Glutamatergic neuron (in vitro differentiated cells): ENCODE measurements around the gene MIEF1. TPM values are rescaled to one million over a fixed set of nuclear protein-coding genes. Genes with fewer than 3 reads are reported as not detected.

Experiments used
- DNase-seq: peaks from one replicate; pipeline ENCODE4 v3.0.0; 2022
- H3K27ac Mint-ChIP-seq: one replicate; pipeline ENCODE4 v1.8.0; 2020; ENCODE audit warnings: mild to moderate bottlenecking, mixed read lengths, inconsistent platforms; ENCODE audit not compliant: unreplicated experiment
- H3K27me3 Mint-ChIP-seq: one replicate; pipeline ENCODE4 v1.8.0; 2020; ENCODE audit warnings: mild to moderate bottlenecking, moderate library complexity, mixed read lengths, inconsistent platforms; ENCODE audit not compliant: unreplicated experiment
- H3K36me3 Mint-ChIP-seq: one replicate; pipeline ENCODE4 v1.8.0; 2020; ENCODE audit warnings: mild to moderate bottlenecking, mixed read lengths, inconsistent platforms; ENCODE audit not compliant: unreplicated experiment
- H3K4me1 Mint-ChIP-seq: one replicate; pipeline ENCODE4 v1.8.0; 2020; ENCODE audit warnings: mild to moderate bottlenecking, low read depth, mixed read lengths, inconsistent platforms; ENCODE audit not compliant: unreplicated experiment
- H3K4me3 Mint-ChIP-seq: one replicate; pipeline ENCODE4 v1.8.0; 2020; ENCODE audit warnings: mild to moderate bottlenecking, mixed read lengths, inconsistent platforms; ENCODE audit not compliant: unreplicated experiment
- H3K9me3 Mint-ChIP-seq: one replicate; pipeline ENCODE4 v1.8.0; 2020; ENCODE audit warnings: mild to moderate bottlenecking, moderate library complexity, mixed read lengths, inconsistent platforms; ENCODE audit not compliant: unreplicated experiment
- CTCF ChIP-seq: fragments of 200-600 bp; sonication (generic); IDR thresholded peaks from one replicate; pipeline ENCODE4 v1.5.0; 2021; ENCODE audit not compliant: partially characterized antibody, unreplicated experiment
- total RNA-seq: library from RNA; stranded (reverse); fragmentation: NEBNext Ultra II Directional; extraction: Animal tissue kit (Norgen Biotek cat#: 25700); gene quantifications from one replicate; pipeline ENCODE4 v1.2.1, GENCODE V29; 2021; ENCODE audit not compliant: unreplicated experiment

MIEF1 gene
- total RNA-seq, 1 donor from 2014 or later, result 40.0 TPM

GRCh38 chr22:39510529-39511149, 8.5 kb downstream of the MIEF1 start:
- Mint-ChIP-seq H3K4me1 (peaks cover 4% of the 10 kb centered on the region), H3K36me3 (peaks cover 11% of the 10 kb centered on the region)

GRCh38 chr22:39511226-39511625, 9.1 kb downstream of the MIEF1 start:
- H3K4me1 Mint-ChIP-seq, result peaks cover 4% of the 10 kb centered on the region
- DNase-seq, result no peak
- peaks cover 6% of the 10 kb centered on the region for H3K27me3 Mint-ChIP-seq
- no peaks in the 10 kb centered on the region for H3K9me3 Mint-ChIP-seq
- no peak overlapping the region for H3K4me3 Mint-ChIP-seq
- no peak for TF ChIP-seq CTCF
- peaks cover 11% of the 10 kb centered on the region for H3K36me3 Mint-ChIP-seq
- H3K27ac Mint-ChIP-seq, result no peak overlapping the region

More at GRCh38 chr22:39510529-39511149, 8.5 kb downstream of the MIEF1 start:
- no peak for TF ChIP-seq CTCF
- H3K27me3 Mint-ChIP-seq, result peaks cover 7% of the 10 kb centered on the region
- H3K27ac Mint-ChIP-seq, result no peak overlapping the region
- no peaks in the 10 kb centered on the region for H3K9me3 Mint-ChIP-seq
- no peak overlapping the region for H3K4me3 Mint-ChIP-seq
- DNase-seq, result no peak

GRCh38 chr22:39512026-39512425, 9.9 kb downstream of the MIEF1 start:
- H3K27ac Mint-ChIP-seq, result no peak overlapping the region
- H3K36me3 Mint-ChIP-seq, result peaks cover 5% of the 10 kb centered on the region
- DNase-seq, result no peak
- TF ChIP-seq CTCF, result no peak
- peaks cover 4% of the 10 kb centered on the region for H3K4me1 Mint-ChIP-seq
- no peak overlapping the region for H3K4me3 Mint-ChIP-seq
- peaks cover 6% of the 10 kb centered on the region for H3K27me3 Mint-ChIP-seq
- H3K9me3 Mint-ChIP-seq, result no peaks in the 10 kb centered on the region

- peaks cover 6% of the 10 kb centered on the region for H3K4me1 Mint-ChIP-seq
- no peak for DNase-seq
- H3K4me3 Mint-ChIP-seq, result no peak overlapping the region
- no peaks in the 10 kb centered on the region for H3K9me3 Mint-ChIP-seq
- no peak for TF ChIP-seq CTCF
- peaks cover 4% of the 10 kb centered on the region for H3K27me3 Mint-ChIP-seq
- H3K27ac Mint-ChIP-seq, result no peak overlapping the region
- peaks cover 5% of the 10 kb centered on the region for H3K36me3 Mint-ChIP-seq
Measured at GRCh38 chr22:39513791-39514190, 11.7 kb downstream of the MIEF1 start.

- Mint-ChIP-seq H3K27me3 (peaks cover 6% of the 10 kb centered on the region), H3K36me3 (peaks cover 5% of the 10 kb centered on the region), H3K27ac (no peak overlapping the region), H3K4me3 (peak overlapping the region; percentile 6), H3K9me3 (no peaks in the 10 kb centered on the region), H3K4me1 (peaks cover 9% of the 10 kb centered on the region)
- DNase-seq, result peak; percentile 85
- peak; percentile 79 for TF ChIP-seq CTCF
Measured at GRCh38 chr22:39514373-39514973, 12.4 kb downstream of the MIEF1 start.
